HepG2 (cell line): Measurements from ENCODE around the gene CXCR4. TPM values are rescaled to one million over a fixed set of nuclear protein-coding genes. Genes with fewer than 3 reads are reported as not detected.

Experiments used
- ATAC-seq: fragments of 200-7000 bp; cut with Tn5 transposase; 3 replicates; pipeline ENCODE4 v1.9.1; 2020; ENCODE audit warnings: mild to moderate bottlenecking, moderate library complexity
- BruUV-seq: library from RNA; stranded (reverse); fragments of 400-500 nt; replicated peaks from 2 replicates; lab custom pipeline; 2021; lab: Mats Ljungman, UMichigan
- CTCF ChIA-PET: fragments of 300-600 bp; formaldehyde crosslinking; extraction: SDS; loops from one replicate; lab custom pipeline; 2021; ENCODE audit warnings: low total read pairs, inconsistent platforms, low intra/inter-chr PET ratio; lab: Yijun Ruan, JAX
- POLR2A ChIA-PET: fragments of 350-600 bp; sonication (Branson Sonifier 250); formaldehyde crosslinking; loops from one replicate; lab custom pipeline; 2020; ENCODE audit warnings: antibody characterized with exemption, inconsistent platforms; lab: Yijun Ruan, JAX
- DNase-seq: peaks from one replicate; pipeline ENCODE4 v3.0.0-alpha.2; 2015; ENCODE audit warnings: low spot score
- FAIRE-seq: peaks from 3 replicates; lab custom pipeline; 2011; peaks lifted over from hg19 to GRCh38; lab: Jason Lieb, UNC
- H2AFZ ChIP-seq: one replicate; pipeline ENCODE4 v1.6.1; 2011; ENCODE audit warnings: low read length, inconsistent platforms
- H3K27ac ChIP-seq: fragments of 300-600 bp; 3 replicates; pipeline ENCODE4 v1.8.0; 2011; ENCODE audit warnings: mixed run types, mild to moderate bottlenecking, mixed read lengths, low read length, inconsistent platforms; ENCODE audit not compliant: insufficient read depth; ENCODE audit errors: extremely low read length
- H3K27me3 ChIP-seq, 2 experiments: fragments of 200-600 bp in 1 of 2; 2 replicates in 1 of 2; 3 replicates in 1 of 2; pipeline versions ENCODE4 v1.6.0 to v1.8.0; 2011; ENCODE audit warnings: low read length in 2 of 2, mild to moderate bottlenecking in 2 of 2, moderate library complexity in 2 of 2, inconsistent platforms in 1 of 2; ENCODE audit not compliant: insufficient read depth in 2 of 2, control insufficient read depth in 1 of 2
- H3K36me3 ChIP-seq, 2 experiments: fragments of 200-600 bp in 1 of 2; replicated peaks in 1 of 2; 2 replicates in 1 of 2; 3 replicates in 1 of 2; pipeline versions ENCODE4 v1.5.1 to v1.8.0; 2011; ENCODE audit warnings: low read length in 2 of 2, inconsistent platforms in 1 of 2; ENCODE audit not compliant: insufficient read depth in 2 of 2, control insufficient read depth in 1 of 2
- H3K4me1 ChIP-seq: 2 replicates; pipeline ENCODE4 v1.5.1; 2012; ENCODE audit warnings: low read length, inconsistent platforms; ENCODE audit not compliant: insufficient read depth
- H3K4me2 ChIP-seq: 2 replicates; pipeline ENCODE4 v1.6.0; 2011; ENCODE audit warnings: low read depth, low read length, inconsistent platforms
- H3K4me3 ChIP-seq, 3 experiments: fragments of 200-600 bp in 1 of 3; sonication (generic), shearing (Covaris generic) in 1 of 3; replicated peaks in 1 of 3; 2 replicates each; pipeline ENCODE4 v1.5.1; 2011 to 2016; ENCODE audit warnings: low read length in 3 of 3, inconsistent platforms in 2 of 3, low read depth in 2 of 3, mild to moderate bottlenecking in 2 of 3, control low read depth in 1 of 3, mixed read lengths in 1 of 3; ENCODE audit not compliant: insufficient read depth in 1 of 3
- H3K79me2 ChIP-seq: one replicate; pipeline ENCODE4 v1.6.1; 2011; ENCODE audit warnings: low read length, inconsistent platforms; ENCODE audit not compliant: insufficient read depth
- H3K9ac ChIP-seq: 2 replicates; pipeline ENCODE4 v1.6.0; 2011; ENCODE audit warnings: mild to moderate bottlenecking, low read depth, low read length, inconsistent platforms; ENCODE audit not compliant: insufficient read depth
- H3K9me3 ChIP-seq: 2 replicates; pipeline ENCODE4 v1.5.1; 2012; ENCODE audit warnings: mild to moderate bottlenecking, low read length
- H4K20me1 ChIP-seq: 2 replicates; pipeline ENCODE4 v1.6.0; 2011; ENCODE audit warnings: inconsistent platforms, mild to moderate bottlenecking, low read length, moderate library complexity; ENCODE audit not compliant: insufficient read depth
- ASH2L ChIP-seq: fragments of 300-600, 200-600 bp; sonication (generic); IDR thresholded peaks from 2 replicates; pipeline ENCODE4 v1.7.0; 2017; ENCODE audit warnings: low read depth, mild to moderate bottlenecking, moderate library complexity, mixed read lengths, low read length; ENCODE audit not compliant: insufficient read length
- ATF7-NPFF ChIP-seq: sonication (generic); formaldehyde crosslinking; IDR thresholded peaks from 2 replicates; pipeline ENCODE4 v1.8.1; 2023; ENCODE audit warnings: mild to moderate bottlenecking, low read depth, missing genetic modification reagents, moderate library complexity
- FOSL2 ChIP-seq: sonication (generic); formaldehyde crosslinking; IDR thresholded peaks from 2 replicates; pipeline ENCODE4 v1.4.0; 2020; ENCODE audit warnings: missing genetic modification reagents
- GABPB1 ChIP-seq: IDR thresholded peaks from 2 replicates; pipeline ENCODE4 v1.6.1; 2016; ENCODE audit warnings: mild to moderate bottlenecking, missing genetic modification reagents, moderate library complexity, missing compliant biosample characterization
- HNRNPL ChIP-seq: fragments of 200-400 bp; formaldehyde crosslinking; IDR thresholded peaks from 2 replicates; pipeline ENCODE4 v1.6.1; 2017; ENCODE audit warnings: mild to moderate bottlenecking, low read depth, low read length
- HNRNPUL1 ChIP-seq: fragments of 200-400 bp; formaldehyde crosslinking; IDR thresholded peaks from 2 replicates; pipeline ENCODE4 v1.6.1; 2017; ENCODE audit warnings: low read depth, mild to moderate bottlenecking, low read length, moderate library complexity
- HOXA5 ChIP-seq: sonication (generic); formaldehyde crosslinking; IDR thresholded peaks from 2 replicates; pipeline ENCODE4 v1.4.0; 2020; ENCODE audit warnings: missing genetic modification reagents
- KLF9 ChIP-seq: IDR thresholded peaks from 2 replicates; pipeline ENCODE4 v1.6.1; 2016; ENCODE audit warnings: low read depth
- MXI1 ChIP-seq: IDR thresholded peaks from 3 replicates; pipeline ENCODE4 v1.6.1; 2012; ENCODE audit warnings: low read depth, low read length, inconsistent platforms, borderline replicate concordance
- PLRG1 ChIP-seq: fragments of 450-650 bp; conservative IDR thresholded peaks from 2 replicates; pipeline ENCODE4 v1.6.1; 2016
- RELA ChIP-seq: sonication (generic); formaldehyde crosslinking; IDR thresholded peaks from 2 replicates; pipeline ENCODE4 v1.4.0; 2020; ENCODE audit warnings: missing genetic modification reagents
- RNF2 ChIP-seq: fragments of 450-650 bp; conservative IDR thresholded peaks from 2 replicates; pipeline ENCODE4 v1.6.1; 2016; ENCODE audit warnings: low read depth
- ZBTB8A ChIP-seq: sonication (generic); formaldehyde crosslinking; IDR thresholded peaks from 2 replicates; pipeline ENCODE4 v1.4.0; 2020; ENCODE audit warnings: mild to moderate bottlenecking, low read depth, missing genetic modification reagents, borderline replicate concordance
- ZFP1 ChIP-seq: IDR thresholded peaks from 2 replicates; pipeline ENCODE4 v1.6.1; 2016
- ZMYM2 ChIP-seq: sonication (generic); formaldehyde crosslinking; IDR thresholded peaks from 2 replicates; pipeline ENCODE4 v1.8.0; 2022; ENCODE audit warnings: mild to moderate bottlenecking, missing genetic modification reagents
- ZNF12 ChIP-seq: sonication (generic); formaldehyde crosslinking; IDR thresholded peaks from 2 replicates; pipeline ENCODE4 v1.5.0; 2020; ENCODE audit warnings: missing genetic modification reagents
- ZNF143 ChIP-seq: sonication (generic); formaldehyde crosslinking; IDR thresholded peaks from 2 replicates; pipeline ENCODE4 v1.4.0; 2020; ENCODE audit warnings: missing genetic modification reagents
- ZNF546 ChIP-seq: sonication (generic); formaldehyde crosslinking; conservative IDR thresholded peaks from 2 replicates; pipeline ENCODE4 v1.8.1; 2023; ENCODE audit warnings: mild to moderate bottlenecking, missing genetic modification reagents
- ZNF660 ChIP-seq: sonication (generic); formaldehyde crosslinking; IDR thresholded peaks from 2 replicates; pipeline ENCODE4 v1.5.1; 2020; ENCODE audit warnings: mild to moderate bottlenecking, low read depth, missing genetic modification reagents, borderline replicate concordance
- ZNF746 ChIP-seq: sonication (generic); formaldehyde crosslinking; IDR thresholded peaks from 2 replicates; pipeline ENCODE4 v1.8.0; 2022; ENCODE audit warnings: mild to moderate bottlenecking, missing genetic modification reagents
- ZNF83 ChIP-seq: sonication (generic); formaldehyde crosslinking; IDR thresholded peaks from 2 replicates; pipeline ENCODE4 v1.4.0; 2020; ENCODE audit warnings: missing genetic modification reagents, mild to moderate bottlenecking, borderline replicate concordance
- ZNF891 ChIP-seq: sonication (generic); formaldehyde crosslinking; IDR thresholded peaks from 2 replicates; pipeline ENCODE4 v1.5.0; 2020; ENCODE audit warnings: mild to moderate bottlenecking, missing genetic modification reagents
- ZZZ3 ChIP-seq: sonication (generic); formaldehyde crosslinking; IDR thresholded peaks from 2 replicates; pipeline ENCODE4 v1.4.0; 2020; ENCODE audit warnings: missing genetic modification reagents, mild to moderate bottlenecking, borderline replicate concordance
- WGBS: methylation state at CpG from one replicate; pipeline ENCODE4 v1.1.6; 2017; ENCODE audit warnings: low lambda C conversion rate; 5-methylcytosine and 5-hydroxymethylcytosine counted together
- in situ Hi-C: cut with HindIII; loops from 2 replicates; pipeline ENCODE4 v1.10.0; 2017; ENCODE audit warnings: low pct_unique_long_range_greater_than_20kb; ENCODE audit not compliant: extremely low pct_ligation_motif_present
- intact Hi-C: fragments of 100-400 bp; cut with micrococcal nuclease; formaldehyde crosslinking; loops from one replicate; pipeline ENCODE4 v1.10.0; 2022; ENCODE audit not compliant: unreplicated experiment
- polyA plus RNA-seq, 8 experiments: library from polyadenylated mRNA; depleted of rRNA in 3 of 8; stranded (reverse) in 7 of 8; unstranded in 1 of 8; fragments of >200 nt; fragmentation: Illumina TruSeq in 4 of 8; extraction: Trizol in 4 of 8; gene quantifications; 2 replicates each; pipeline versions ENCODE4 v1.2.1 to v1.2.3, GENCODE V29; 2011 to 2016; ENCODE audit warnings: low read depth in 4 of 8, missing spikeins in 1 of 8, mixed read lengths in 1 of 8; ENCODE audit not compliant: insufficient read depth in 1 of 8
- total RNA-seq, 5 experiments: library from RNA; depleted of rRNA; stranded (reverse); fragments of >200 nt; fragmentation: Illumina TruSeq; extraction: Trizol; gene quantifications; 2 replicates each; pipeline ENCODE4 v1.2.3, GENCODE V29; 2016; ENCODE audit warnings: low read depth in 1 of 5
- TF ChIP-seq, protein P1 (sequence below): sonication (generic); IDR thresholded peaks from 2 replicates; pipeline ENCODE4 v1.6.1; 2016; ENCODE audit warnings: low read depth, borderline replicate concordance

The CXCR4 gene
- total and polyA plus RNA-seq, 2 of the 13 experiments (the other 11 are each of a cell fraction or from before 2014, with no cell fraction given) = 0.34 to 0.55 TPM

DNA sequence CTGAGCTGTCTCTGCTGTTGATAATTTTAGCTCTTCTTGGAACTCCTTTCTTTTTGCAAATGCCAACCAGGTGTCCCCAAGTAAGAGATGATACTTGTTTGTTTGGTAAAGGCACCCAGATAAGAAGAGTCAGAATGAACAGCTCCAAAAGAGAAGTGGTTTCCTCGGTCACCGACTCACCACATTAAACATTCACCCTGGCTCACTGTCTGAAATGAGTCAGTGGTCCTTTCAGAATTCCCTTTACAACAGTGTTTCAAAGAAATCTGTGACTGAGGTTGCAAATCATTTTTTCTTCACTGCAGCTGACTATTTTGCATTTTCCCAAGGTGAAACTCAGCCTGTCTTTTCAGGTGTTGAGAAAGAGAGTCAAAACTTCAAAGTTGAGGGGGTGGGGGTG lies 16.2 kb upstream of the CXCR4 start:
- in situ Hi-C loops (no loop called here), intact Hi-C loops (no loop called here)
- FAIRE-seq (no peak), ATAC-seq (no peak), DNase-seq (no peak)
- ChIA-PET CTCF (no interaction called here), POLR2A (no interaction called here)
- H3K9ac ChIP-seq = no peak overlapping the region
- no peak overlapping the region for H2AFZ ChIP-seq
- H3K9me3 ChIP-seq = no peaks in the 10 kb centered on the region
- no peaks in the 10 kb centered on the region for H3K79me2 ChIP-seq
- no peaks in the 10 kb centered on the region for H3K36me3 ChIP-seq
- H3K4me1 ChIP-seq = no peaks in the 10 kb centered on the region
- no peak overlapping the region for H3K27ac ChIP-seq
- H3K4me2 ChIP-seq = no peak overlapping the region
- no TSS peak for BruUV-seq
- H3K4me3 ChIP-seq = no peak overlapping the region
- peaks cover 0 to 11% of the 10 kb centered on the region in 2 experiments; a peak in 3 of 5 replicates for H3K27me3 ChIP-seq
- TF ChIP-seq ZNF546 (CRISPR knock-in tag) (no peak), ZNF83 (CRISPR knock-in tag) (no peak), HOXA5 (CRISPR knock-in tag) (no peak), ZFP1 (CRISPR knock-in tag) (no peak), GABPB1 (CRISPR knock-in tag) (no peak), ASH2L (no peak), PLRG1 (no peak), HNRNPUL1 (no peak), RELA (no peak), ZMYM2 (no peak), RNF2 (no peak)
- H4K20me1 ChIP-seq = no peaks in the 10 kb centered on the region
- WGBS = 4% methylated on average over 2 of the region's 2 CpGs

DNA sequence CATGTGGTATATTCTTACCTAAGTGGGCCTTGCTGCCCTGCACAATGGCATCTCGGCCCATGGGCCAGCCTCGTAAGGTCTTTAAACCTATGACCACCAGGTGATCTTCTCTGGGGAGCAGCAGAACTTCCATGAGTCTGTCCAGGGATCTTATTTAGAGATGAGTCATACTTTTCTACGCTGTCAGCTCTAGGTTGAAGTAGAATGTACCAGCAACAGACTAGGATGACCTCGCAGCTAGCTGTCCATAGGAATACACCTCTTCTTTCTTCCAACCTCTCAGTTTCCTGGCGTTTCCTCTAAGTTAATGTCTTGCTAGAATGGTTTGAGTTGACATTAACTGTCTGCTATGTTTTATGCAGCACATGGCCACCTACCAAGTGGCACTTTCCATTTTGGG lies 15.6 kb upstream of the CXCR4 start:
- no peak overlapping the region for H2AFZ ChIP-seq
- in situ Hi-C loops (no loop called here), intact Hi-C loops (no loop called here)
- no peak overlapping the region for H3K4me2 ChIP-seq
- no peak overlapping the region for H3K9ac ChIP-seq
- WGBS = 9% methylated on average over 5 of the region's 5 CpGs
- no peak for DNase-seq
- BruUV-seq = no TSS peak
- H3K4me3 ChIP-seq = no peak overlapping the region
- no peaks in the 10 kb centered on the region for H3K9me3 ChIP-seq
- no peak overlapping the region for H3K27ac ChIP-seq
- no peaks in the 10 kb centered on the region for H3K36me3 ChIP-seq
- ATAC-seq = no peak
- FAIRE-seq = no peak
- no peaks in the 10 kb centered on the region for H4K20me1 ChIP-seq
- no peaks in the 10 kb centered on the region for H3K4me1 ChIP-seq
- CTCF ChIA-PET = no interaction called here
- POLR2A ChIA-PET = no interaction called here
- H3K27me3 ChIP-seq = peaks cover 0 to 11% of the 10 kb centered on the region in 2 experiments; a peak in 3 of 5 replicates
- H3K79me2 ChIP-seq = no peaks in the 10 kb centered on the region
- TF ChIP-seq FOSL2 (CRISPR knock-in tag) (no peak), ZBTB8A (CRISPR knock-in tag) (no peak), ZZZ3 (no peak), MXI1 (no peak), ZNF143 (CRISPR knock-in tag) (no peak), ATF7-NPFF (CRISPR knock-in tag) (no peak), KLF9 (no peak), ZNF12 (no peak), ZNF660 (CRISPR knock-in tag) (no peak), ZNF891 (CRISPR knock-in tag) (no peak), ZNF746 (CRISPR knock-in tag) (no peak), HNRNPL (no peak)
- TF ChIP-seq, protein P1, sequence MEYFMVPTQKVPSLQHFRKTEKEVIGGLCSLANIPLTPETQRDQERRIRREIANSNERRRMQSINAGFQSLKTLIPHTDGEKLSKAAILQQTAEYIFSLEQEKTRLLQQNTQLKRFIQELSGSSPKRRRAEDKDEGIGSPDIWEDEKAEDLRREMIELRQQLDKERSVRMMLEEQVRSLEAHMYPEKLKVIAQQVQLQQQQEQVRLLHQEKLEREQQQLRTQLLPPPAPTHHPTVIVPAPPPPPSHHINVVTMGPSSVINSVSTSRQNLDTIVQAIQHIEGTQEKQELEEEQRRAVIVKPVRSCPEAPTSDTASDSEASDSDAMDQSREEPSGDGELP = no peak
